Measurements from ENCODE around the gene TRO. TPM values are rescaled to one million over a fixed set of nuclear protein-coding genes. Genes with fewer than 3 reads are reported as not detected.

Gene TRO
- polyA plus RNA-seq, 1 experiment, result 11.1 TPM

GRCh38 chrX:54945224-54945623 lies 24.6 kb downstream of the TRO start:
- TF ChIP-seq CTCF (IDR thresholded peaks at IDR 0.05; ENCODE audit: insufficient read depth, low read depth, low read length), result no peak
- H3K36me3 ChIP-seq (ENCODE audit: control insufficient read depth, insufficient read depth, low read length), result no peaks in the 10 kb centered on the region
- no peaks in the 10 kb centered on the region for H3K27me3 ChIP-seq (ENCODE audit: control insufficient read depth, insufficient read depth, low read length)
- no peak for DNase-seq (ENCODE audit: low read depth)
- CTCF ChIA-PET, result no interaction called here
- H3K4me3 ChIP-seq (ENCODE audit: low read depth, low read length), result no peak overlapping the region
- POLR2A ChIA-PET, result no interaction called here

GRCh38 chrX:54950730-54951375 lies 30.2 kb downstream of the TRO start:
- no peak for TF ChIP-seq CTCF (IDR thresholded peaks at IDR 0.05; ENCODE audit: insufficient read depth, low read depth, low read length)
- Histone ChIP-seq H3K4me3 (ENCODE audit: low read depth, low read length) (no peak overlapping the region), H3K36me3 (ENCODE audit: control insufficient read depth, insufficient read depth, low read length) (no peaks in the 10 kb centered on the region), H3K27me3 (ENCODE audit: control insufficient read depth, insufficient read depth, low read length) (no peaks in the 10 kb centered on the region; the same call in 1 of the 2 replicates)
- DNase-seq (ENCODE audit: low read depth), result no peak
- ChIA-PET CTCF (no interaction called here), POLR2A (no interaction called here)

- H3K36me3 ChIP-seq (ENCODE audit: control insufficient read depth, insufficient read depth, low read length), result no peaks in the 10 kb centered on the region
- H3K4me3 ChIP-seq (ENCODE audit: low read depth, low read length), result no peak overlapping the region
- ChIA-PET CTCF (no interaction called here), POLR2A (no interaction called here)
- no peaks in the 10 kb centered on the region for H3K27me3 ChIP-seq (ENCODE audit: control insufficient read depth, insufficient read depth, low read length)
- no peak for TF ChIP-seq CTCF (IDR thresholded peaks at IDR 0.05; ENCODE audit: insufficient read depth, low read depth, low read length)
- DNase-seq (ENCODE audit: low read depth), result no peak
These were observed 41.1 kb downstream of the TRO start for GRCh38 chrX:54961750-54962149.

- TF ChIP-seq CTCF (IDR thresholded peaks at IDR 0.05; ENCODE audit: insufficient read depth, low read depth, low read length), result no peak
- Histone ChIP-seq H3K27me3 (ENCODE audit: control insufficient read depth, insufficient read depth, low read length) (no peaks in the 10 kb centered on the region), H3K4me3 (ENCODE audit: low read depth, low read length) (no peak overlapping the region), H3K36me3 (ENCODE audit: control insufficient read depth, insufficient read depth, low read length) (no peaks in the 10 kb centered on the region)
- POLR2A ChIA-PET, result no interaction called here
- CTCF ChIA-PET, result no interaction called here
- DNase-seq (ENCODE audit: low read depth), result no peak
These were observed 44.3 kb downstream of the TRO start for GRCh38 chrX:54964766-54965497.

- Histone ChIP-seq H3K27me3 (ENCODE audit: control insufficient read depth, insufficient read depth, low read length) (no peaks in the 10 kb centered on the region), H3K4me3 (ENCODE audit: low read depth, low read length) (no peak overlapping the region), H3K36me3 (ENCODE audit: control insufficient read depth, insufficient read depth, low read length) (no peaks in the 10 kb centered on the region)
- DNase-seq (ENCODE audit: low read depth), result no peak
- TF ChIP-seq CTCF (IDR thresholded peaks at IDR 0.05; ENCODE audit: insufficient read depth, low read depth, low read length), result no peak
- ChIA-PET CTCF (no interaction called here), POLR2A (no interaction called here)
These were observed 56.8 kb downstream of the TRO start for GRCh38 chrX:54977387-54977786.
